PC-3 (cell line): ENCODE results near the gene ZMYND11. TPM values are rescaled to one million over a fixed set of nuclear protein-coding genes. Genes with fewer than 3 reads are reported as not detected.

Experiments
- ATAC-seq: fragments of 200-7000 bp; cut with Tn5 transposase; 2 replicates; pipeline ENCODE4 v1.9.1; 2020; ENCODE audit warnings: mild to moderate bottlenecking, moderate library complexity
- Bru-seq: library from RNA; stranded (reverse); fragments of 400-500 nt; gene quantifications from one replicate; lab custom pipeline; 2021; lab: Mats Ljungman, UMichigan
- BruChase-seq, 2 experiments: library from RNA; stranded (reverse); fragments of 400-500 nt; gene quantifications; one replicate each; lab custom pipeline; 2021; lab: Mats Ljungman, UMichigan
- BruUV-seq: library from RNA; stranded (reverse); fragments of 400-500 nt; replicated peaks from 2 replicates; lab custom pipeline; 2021; lab: Mats Ljungman, UMichigan
- CTCF ChIA-PET: fragments of 300-600 bp; sonication (Branson Sonifier 250); formaldehyde crosslinking; loops from one replicate; lab custom pipeline; 2022; ENCODE audit warnings: antibody characterized with exemption; lab: Charles Lee
- POLR2A ChIA-PET: fragments of 300-600 bp; sonication (Branson Sonifier 250); formaldehyde crosslinking; loops from one replicate; lab custom pipeline; 2022; ENCODE audit warnings: antibody characterized with exemption; ENCODE audit not compliant: unreplicated experiment; lab: Charles Lee
- DNase-seq: peaks from one replicate; pipeline ENCODE4 v3.0.0-alpha.2; 2015
- H2AFZ ChIP-seq: fragments of 300-600 bp; sonication (generic); 2 replicates; pipeline ENCODE4 v1.6.0; 2016; ENCODE audit warnings: antibody characterized with exemption, low read length
- H3F3A ChIP-seq: fragments of 300-600 bp; sonication (generic); one replicate; pipeline ENCODE4 v1.6.0; 2017; ENCODE audit warnings: antibody characterized with exemption, low read length, control low read depth, mild to moderate bottlenecking; ENCODE audit not compliant: unreplicated experiment
- H3K27ac ChIP-seq: fragments of 300-600 bp; sonication (generic); 2 replicates; pipeline ENCODE4 v1.5.1; 2016; ENCODE audit warnings: mild to moderate bottlenecking, low read length
- H3K27me3 ChIP-seq: fragments of 300-600 bp; sonication (generic); 2 replicates; pipeline ENCODE4 v1.6.1; 2016; ENCODE audit warnings: low read length, mixed read lengths
- H3K36me3 ChIP-seq: fragments of 300-600 bp; sonication (generic); 2 replicates; pipeline ENCODE4 v1.6.1; 2016; ENCODE audit warnings: low read depth, mixed run types, low read length, mixed read lengths
- H3K4me1 ChIP-seq: fragments of 300-600 bp; sonication (generic); 2 replicates; pipeline ENCODE4 v1.5.1; 2016; ENCODE audit warnings: low read length; ENCODE audit not compliant: insufficient read depth
- H3K4me2 ChIP-seq: fragments of 300-600 bp; sonication (generic); 2 replicates; pipeline ENCODE4 v1.6.0; 2016; ENCODE audit warnings: low read length
- H3K4me3 ChIP-seq: fragments of 300-600 bp; sonication (generic); 2 replicates; pipeline ENCODE4 v1.5.1; 2016; ENCODE audit warnings: mild to moderate bottlenecking, low read length, mixed read lengths
- H3K79me2 ChIP-seq: fragments of 300-600 bp; sonication (generic); 2 replicates; pipeline ENCODE4 v1.6.1; 2017; ENCODE audit warnings: low read length, mixed read lengths
- H3K9ac ChIP-seq: fragments of 300-600 bp; sonication (generic); 2 replicates; pipeline ENCODE4 v1.6.0; 2016; ENCODE audit warnings: mild to moderate bottlenecking, low read length
- H3K9me2 ChIP-seq: fragments of 300-600 bp; sonication (generic); replicated peaks from 2 replicates; pipeline ENCODE4 v1.6.1; 2016; ENCODE audit warnings: mixed run types, low read length, mixed read lengths
- H3K9me3 ChIP-seq: fragments of 300-600 bp; sonication (generic); 2 replicates; pipeline ENCODE4 v1.6.1; 2016; ENCODE audit warnings: low read length, mixed read lengths
- H4K20me1 ChIP-seq: fragments of 300-600 bp; sonication (generic); 2 replicates; pipeline ENCODE4 v1.6.1; 2016; ENCODE audit warnings: low read length, mixed read lengths
- CTCF ChIP-seq: fragments of 300-600 bp; sonication (generic); conservative IDR thresholded peaks from 2 replicates; pipeline ENCODE4 v1.5.1; 2017; ENCODE audit warnings: antibody characterized with exemption, low read depth, mild to moderate bottlenecking, low read length
- EZH2 ChIP-seq: fragments of 300-600 bp; sonication (generic); IDR thresholded peaks from one replicate; pipeline ENCODE4 v1.6.1; 2017; ENCODE audit warnings: antibody characterized with exemption, mild to moderate bottlenecking, low read length; ENCODE audit not compliant: unreplicated experiment
- EZH2phosphoT487 ChIP-seq: fragments of 300-600 bp; sonication (generic); IDR thresholded peaks from 2 replicates; pipeline ENCODE4 v1.6.1; 2018; ENCODE audit warnings: mild to moderate bottlenecking, antibody characterized with exemption, low read length, borderline replicate concordance
- intact Hi-C: fragments of 100-400 bp; cut with micrococcal nuclease; formaldehyde crosslinking; loops from 2 replicates; pipeline ENCODE4 v1.9.0; 2023
- long read RNA-seq: library from polyadenylated mRNA; unstranded; transcript quantifications from one replicate; pipeline ENCODE4 v2.0.0, GENCODE V29; 2021; ENCODE audit not compliant: unreplicated experiment
- total RNA-seq: library from RNA; depleted of rRNA; stranded (reverse); fragments of >200 nt; gene quantifications from 2 replicates; pipeline ENCODE4 v1.2.3, GENCODE V29; 2014; rRNA removed

Gene ZMYND11
- total RNA-seq = 17.0 and 17.1 TPM in 2 replicates
- Bru-seq, nascent RNA = percentile 68 among the genes with signal in this experiment
- BruChase-seq, experiment 1, labeled RNA remaining after a 6-hour chase = percentile 63 among the genes with signal in this experiment
- BruChase-seq, experiment 2, labeled RNA remaining after a 2-hour chase = percentile 67 among the genes with signal in this experiment
- long read RNA-seq, full-length matches to known transcripts = 29 of 113 reads
- long read RNA-seq, partial matches to known transcripts = 14 of 113 reads
- long read RNA-seq, other reads (novel, unspliced or antisense) = 70 of 113 reads

- peak within 1 kb of the TSS; percentile 80 for H3K4me3 ChIP-seq
- no peaks in the 10 kb centered on the region for H3K27me3 ChIP-seq
- H3K9ac ChIP-seq = peak within 1 kb of the TSS; percentile 82
- no peaks in the 10 kb centered on the region for H3K36me3 ChIP-seq
- DNase-seq (peak; percentile 34), ATAC-seq (peak; percentile 27)
- peak within 1 kb of the TSS; percentile 79 for H2AFZ ChIP-seq
- H3K27ac ChIP-seq = peak within 1 kb of the TSS; percentile 18
- H3K4me2 ChIP-seq = peak within 1 kb of the TSS; percentile 98
- BruUV-seq = no TSS peak
- POLR2A ChIA-PET = no interaction called here
- CTCF ChIA-PET = no interaction called here
- no peak for TF ChIP-seq EZH2phosphoT487
- TF ChIP-seq EZH2 = no peak
- no peak for TF ChIP-seq CTCF
- H3F3A ChIP-seq = no peaks in the 10 kb centered on the region
- peaks cover 49% of the 10 kb centered on the region for H3K79me2 ChIP-seq
- no peaks in the 10 kb centered on the region for H3K9me3 ChIP-seq
- H3K9me2 ChIP-seq = no peaks in the 10 kb centered on the region
- intact Hi-C loops = no loop called here
- H3K4me1 ChIP-seq = peaks cover 33% of the 10 kb centered on the region
- peaks cover 18% of the 10 kb centered on the region; the same call in 1 of the 2 replicates for H4K20me1 ChIP-seq
Measured at GRCh38 chr10:135132-135600, at the start of gene ZMYND11. ZMYND11 (plus strand) TSS chr10:135455; CDS start chr10:180013, 44,558 bp downstream.

- no TSS peak for BruUV-seq
- H3F3A ChIP-seq = no peaks in the 10 kb centered on the region
- H3K9me3 ChIP-seq = no peaks in the 10 kb centered on the region
- intact Hi-C loops = no loop called here
- H3K36me3 ChIP-seq = no peaks in the 10 kb centered on the region
- DNase-seq (no peak), ATAC-seq (no peak)
- no peak for TF ChIP-seq CTCF
- TF ChIP-seq EZH2 = no peak
- TF ChIP-seq EZH2phosphoT487 = no peak
- H2AFZ ChIP-seq = no peak overlapping the region
- no peak overlapping the region for H3K4me3 ChIP-seq
- ChIA-PET POLR2A (no interaction called here), CTCF (no interaction called here)
- H4K20me1 ChIP-seq = no peaks in the 10 kb centered on the region
- no peak overlapping the region for H3K27ac ChIP-seq
- H3K79me2 ChIP-seq = no peaks in the 10 kb centered on the region
- H3K4me2 ChIP-seq = no peak overlapping the region
- no peaks in the 10 kb centered on the region for H3K9me2 ChIP-seq
- H3K27me3 ChIP-seq = no peaks in the 10 kb centered on the region
- H3K9ac ChIP-seq = no peak overlapping the region
- H3K4me1 ChIP-seq = no peaks in the 10 kb centered on the region
Measured at GRCh38 chr10:86031-86430, 49.2 kb upstream of the ZMYND11 start.
